GM23338 (cell line): ENCODE data around the gene STON2. TPM values are rescaled to one million over a fixed set of nuclear protein-coding genes. Genes with fewer than 3 reads are reported as not detected.

ENCODE experiments used
- ATAC-seq: fragments of 200-7000 bp; cut with Tn5 transposase; 3 replicates; pipeline ENCODE4 v1.9.1; 2020
- DNase-seq: peaks from one replicate; pipeline ENCODE4 v3.0.0-alpha.2; 2015; ENCODE audit warnings: low spot score
- H2AFZ ChIP-seq: fragments of 200-600 bp; sonication (generic); 2 replicates; pipeline ENCODE4 v1.8.0; 2016; ENCODE audit warnings: antibody characterized with exemption, mild to moderate bottlenecking, moderate library complexity
- H3F3A ChIP-seq: fragments of 200-600 bp; sonication (generic); replicated peaks from 2 replicates; pipeline ENCODE4 v1.8.0; 2017; ENCODE audit warnings: antibody characterized with exemption, mixed run types, low read depth
- H3K27ac ChIP-seq: fragments of 200-600 bp; sonication (generic); 2 replicates; pipeline ENCODE4 v1.6.1; 2016; ENCODE audit warnings: low read depth
- H3K27me3 ChIP-seq: fragments of 200-600 bp; sonication (generic); 2 replicates; pipeline ENCODE4 v1.8.0; 2016; ENCODE audit warnings: mild to moderate bottlenecking, mixed run types, moderate library complexity; ENCODE audit not compliant: insufficient read depth
- H3K36me3 ChIP-seq: fragments of 200-600 bp; sonication (generic); 2 replicates; pipeline ENCODE4 v1.8.0; 2016; ENCODE audit warnings: mild to moderate bottlenecking; ENCODE audit not compliant: insufficient read depth
- H3K4me1 ChIP-seq: fragments of 200-600 bp; sonication (generic); 2 replicates; pipeline ENCODE4 v1.8.0; 2016; ENCODE audit warnings: mild to moderate bottlenecking, moderate library complexity; ENCODE audit not compliant: insufficient read depth
- H3K4me2 ChIP-seq: fragments of 200-600 bp; sonication (generic); 2 replicates; pipeline ENCODE4 v1.7.1; 2017; ENCODE audit warnings: mixed run types
- H3K4me3 ChIP-seq: fragments of 200-600 bp; sonication (generic); 2 replicates; pipeline ENCODE4 v1.6.1; 2016; ENCODE audit warnings: mixed run types
- H3K79me2 ChIP-seq: fragments of 200-600 bp; sonication (generic); replicated peaks from 2 replicates; pipeline ENCODE4 v1.8.0; 2017; ENCODE audit warnings: mild to moderate bottlenecking; ENCODE audit not compliant: insufficient read depth
- H3K9me2 ChIP-seq: fragments of 200-600 bp; sonication (generic); 2 replicates; pipeline ENCODE4 v1.8.0; 2017; ENCODE audit not compliant: insufficient read depth
- H4K20me1 ChIP-seq: fragments of 200-600 bp; sonication (generic); replicated peaks from 2 replicates; pipeline ENCODE4 v1.8.0; 2017; ENCODE audit warnings: mild to moderate bottlenecking; ENCODE audit not compliant: insufficient read depth
- H3K27ac Mint-ChIP-seq: 2 replicates; pipeline ENCODE4 v1.8.0; 2020; ENCODE audit warnings: inconsistent platforms, mild to moderate bottlenecking, moderate library complexity, mixed read lengths
- H3K27me3 Mint-ChIP-seq: 3 replicates; pipeline ENCODE4 v1.8.0; 2022; ENCODE audit warnings: low read depth, mild to moderate bottlenecking, moderate library complexity, mixed read lengths, inconsistent platforms; ENCODE audit not compliant: insufficient read depth, poor library complexity
- H3K36me3 Mint-ChIP-seq: 3 replicates; pipeline ENCODE4 v1.8.0; 2021; ENCODE audit warnings: low read depth, mild to moderate bottlenecking, inconsistent platforms, moderate library complexity, mixed read lengths
- H3K4me1 Mint-ChIP-seq: 3 replicates; pipeline ENCODE4 v1.8.0; 2020; ENCODE audit warnings: mild to moderate bottlenecking, inconsistent platforms, mixed read lengths
- H3K4me3 Mint-ChIP-seq: 3 replicates; pipeline ENCODE4 v1.8.0; 2021; ENCODE audit warnings: moderate library complexity, mild to moderate bottlenecking, inconsistent platforms, mixed read lengths
- H3K9me3 Mint-ChIP-seq: 3 replicates; pipeline ENCODE4 v1.8.0; 2020; ENCODE audit warnings: moderate library complexity, mild to moderate bottlenecking, inconsistent platforms, mixed read lengths
- CREB1 ChIP-seq: fragments of 250-450 bp; sonication (Bioruptor Pico); IDR thresholded peaks from 2 replicates; pipeline ENCODE4 v1.5.0; 2020; ENCODE audit warnings: low read depth, mild to moderate bottlenecking, moderate library complexity
- EZH2 ChIP-seq: fragments of 200-600 bp; sonication (generic); IDR thresholded peaks from one replicate; pipeline ENCODE4 v1.8.0; 2017; ENCODE audit warnings: antibody characterized with exemption, mild to moderate bottlenecking, low read depth; ENCODE audit not compliant: unreplicated experiment
- EZH2phosphoT487 ChIP-seq: fragments of 200-600 bp; sonication (generic); IDR thresholded peaks from one replicate; pipeline ENCODE4 v1.8.1; 2018; ENCODE audit warnings: antibody characterized with exemption; ENCODE audit not compliant: unreplicated experiment
- JUNB ChIP-seq: IDR thresholded peaks from one replicate; pipeline ENCODE4 v1.6.1; 2016; ENCODE audit warnings: antibody characterized with exemption; ENCODE audit not compliant: unreplicated experiment
- POLR2AphosphoS5 ChIP-seq: IDR thresholded peaks from 2 replicates; pipeline ENCODE4 v1.6.1; 2016; ENCODE audit warnings: antibody characterized with exemption, low read depth
- STAT1 ChIP-seq: IDR thresholded peaks from one replicate; pipeline ENCODE4 v1.6.1; 2016; ENCODE audit warnings: antibody characterized with exemption; ENCODE audit not compliant: unreplicated experiment
- ZNF331 ChIP-seq: fragments of 250-450 bp; sonication (Bioruptor Pico); IDR thresholded peaks from 2 replicates; pipeline ENCODE4 v1.5.0; 2020; ENCODE audit warnings: low read depth, mild to moderate bottlenecking, moderate library complexity
- polyA plus RNA-seq: library from polyadenylated mRNA; unstranded; fragments of >200 nt; fragmentation: Nextera tagmentation; extraction: Ambion mirVana; gene quantifications from 2 replicates; pipeline ENCODE4 v1.2.1, GENCODE V29; 2016
- total RNA-seq: library from RNA; depleted of rRNA; stranded (reverse); fragments of >200 nt; shearing (Covaris generic); gene quantifications from 2 replicates; pipeline ENCODE4 v1.2.3, GENCODE V29; 2014
- TF ChIP-seq, protein P1 (sequence below): IDR thresholded peaks from one replicate; pipeline ENCODE4 v1.6.1; 2018; ENCODE audit warnings: antibody characterized with exemption; ENCODE audit not compliant: unreplicated experiment
- TF ChIP-seq, protein P2 (sequence below): IDR thresholded peaks from 2 replicates; pipeline ENCODE4 v1.6.1; 2016; ENCODE audit warnings: antibody characterized with exemption
- TF ChIP-seq, protein P3 (sequence below): fragments of 250-450 bp; sonication (Bioruptor Pico); IDR thresholded peaks from 2 replicates; pipeline ENCODE4 v1.5.0; 2020; ENCODE audit warnings: mild to moderate bottlenecking, moderate library complexity

Gene STON2
- total and polyA plus RNA-seq, 2 experiments from 2014 or later: 8.2 to 71.0 TPM

DNA sequence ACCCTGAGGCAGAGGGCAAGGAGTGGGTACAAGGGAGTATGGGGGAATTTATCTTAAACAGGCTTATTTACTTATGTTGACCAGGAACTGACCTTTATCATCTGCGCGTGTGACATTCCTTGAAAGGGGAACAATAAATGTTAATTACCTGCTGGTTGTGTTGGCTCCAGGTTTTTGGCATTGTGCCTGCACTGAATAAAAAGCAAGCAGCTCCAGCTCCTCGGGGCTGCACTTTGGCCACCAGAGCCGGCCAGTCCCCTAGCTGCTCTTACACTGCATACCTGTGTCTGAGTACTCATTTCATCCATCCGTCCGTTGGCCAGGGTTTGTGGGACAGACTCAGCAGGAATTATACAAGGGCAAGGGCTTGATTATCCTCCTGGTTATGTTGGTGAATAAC is 110.6 kb downstream of the STON2 start:
- no peak for ATAC-seq
- no peak overlapping the region for H3K4me3 Mint-ChIP-seq
- peaks cover 8% of the 10 kb centered on the region; the same call in 2 of the 3 replicates for H3K9me3 Mint-ChIP-seq
- H4K20me1 ChIP-seq: no peaks in the 10 kb centered on the region; the same call in none of the 2 replicates
- no peaks in the 10 kb centered on the region for H3K79me2 ChIP-seq
- H3K4me2 ChIP-seq: no peak overlapping the region
- H3F3A ChIP-seq: no peaks in the 10 kb centered on the region
- peaks cover 28% of the 10 kb centered on the region for H3K36me3 Mint-ChIP-seq
- H3K27ac ChIP-seq: no peak overlapping the region
- peaks cover 6% of the 10 kb centered on the region; the same call in 2 of the 3 replicates for H3K4me1 Mint-ChIP-seq
- H3K4me1 ChIP-seq: no peaks in the 10 kb centered on the region; the same call in 1 of the 2 replicates
- TF ChIP-seq CREB1 (CRISPR knock-in tag) (no peak), JUNB (no peak), STAT1 (no peak), ZNF331 (CRISPR knock-in tag) (no peak)
- TF ChIP-seq, protein P1, sequence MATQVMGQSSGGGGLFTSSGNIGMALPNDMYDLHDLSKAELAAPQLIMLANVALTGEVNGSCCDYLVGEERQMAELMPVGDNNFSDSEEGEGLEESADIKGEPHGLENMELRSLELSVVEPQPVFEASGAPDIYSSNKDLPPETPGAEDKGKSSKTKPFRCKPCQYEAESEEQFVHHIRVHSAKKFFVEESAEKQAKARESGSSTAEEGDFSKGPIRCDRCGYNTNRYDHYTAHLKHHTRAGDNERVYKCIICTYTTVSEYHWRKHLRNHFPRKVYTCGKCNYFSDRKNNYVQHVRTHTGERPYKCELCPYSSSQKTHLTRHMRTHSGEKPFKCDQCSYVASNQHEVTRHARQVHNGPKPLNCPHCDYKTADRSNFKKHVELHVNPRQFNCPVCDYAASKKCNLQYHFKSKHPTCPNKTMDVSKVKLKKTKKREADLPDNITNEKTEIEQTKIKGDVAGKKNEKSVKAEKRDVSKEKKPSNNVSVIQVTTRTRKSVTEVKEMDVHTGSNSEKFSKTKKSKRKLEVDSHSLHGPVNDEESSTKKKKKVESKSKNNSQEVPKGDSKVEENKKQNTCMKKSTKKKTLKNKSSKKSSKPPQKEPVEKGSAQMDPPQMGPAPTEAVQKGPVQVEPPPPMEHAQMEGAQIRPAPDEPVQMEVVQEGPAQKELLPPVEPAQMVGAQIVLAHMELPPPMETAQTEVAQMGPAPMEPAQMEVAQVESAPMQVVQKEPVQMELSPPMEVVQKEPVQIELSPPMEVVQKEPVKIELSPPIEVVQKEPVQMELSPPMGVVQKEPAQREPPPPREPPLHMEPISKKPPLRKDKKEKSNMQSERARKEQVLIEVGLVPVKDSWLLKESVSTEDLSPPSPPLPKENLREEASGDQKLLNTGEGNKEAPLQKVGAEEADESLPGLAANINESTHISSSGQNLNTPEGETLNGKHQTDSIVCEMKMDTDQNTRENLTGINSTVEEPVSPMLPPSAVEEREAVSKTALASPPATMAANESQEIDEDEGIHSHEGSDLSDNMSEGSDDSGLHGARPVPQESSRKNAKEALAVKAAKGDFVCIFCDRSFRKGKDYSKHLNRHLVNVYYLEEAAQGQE: no peak
- DNase-seq: no peak
- H3K9me2 ChIP-seq: no peaks in the 10 kb centered on the region; the same call in 1 of the 2 replicates
- H3K27me3 ChIP-seq: no peaks in the 10 kb centered on the region
- no peak overlapping the region for H2AFZ ChIP-seq
- H3K4me3 ChIP-seq: no peak overlapping the region
- peaks cover 6% of the 10 kb centered on the region for H3K27me3 Mint-ChIP-seq
- no peak overlapping the region for H3K27ac Mint-ChIP-seq
- no peaks in the 10 kb centered on the region for H3K36me3 ChIP-seq

DNA sequence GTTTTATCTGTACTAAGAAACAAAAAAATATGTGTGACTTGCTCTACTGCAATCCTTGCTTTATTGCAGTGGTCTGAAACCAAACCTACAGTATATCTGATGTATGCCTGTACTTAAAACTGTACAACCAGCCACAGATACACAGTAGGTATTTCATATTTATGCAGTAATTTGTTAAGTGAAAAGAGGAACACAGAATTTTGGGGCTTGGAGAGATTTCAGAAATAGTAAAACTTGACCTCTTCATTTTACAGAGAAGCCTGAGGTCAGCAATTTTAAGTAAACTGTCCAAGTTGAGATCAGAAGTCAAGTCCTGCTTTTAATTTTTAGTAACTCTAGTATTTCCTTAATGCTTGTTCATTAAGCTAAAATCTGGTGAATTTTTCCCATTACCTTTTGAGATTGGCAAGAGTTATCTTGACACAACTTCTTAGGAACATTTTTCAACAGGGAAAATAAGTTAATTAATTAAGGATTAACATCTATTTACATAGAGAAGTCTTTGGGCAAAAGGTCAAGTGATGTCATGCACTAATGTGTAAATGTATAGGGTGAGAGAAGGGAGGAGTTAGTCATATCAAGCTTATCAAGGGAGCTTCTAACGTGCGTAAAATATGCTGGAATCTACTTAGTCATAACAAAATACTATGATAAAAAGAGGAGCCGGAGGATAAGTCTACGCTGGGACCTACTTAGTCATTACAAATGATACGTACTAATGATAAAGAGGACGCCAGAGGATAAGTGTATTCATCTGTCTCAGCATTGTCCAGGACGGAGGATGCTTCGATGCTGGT is 113.4 kb downstream of the STON2 start:
- no peak for ATAC-seq
- H3K36me3 Mint-ChIP-seq: peaks cover 20% of the 10 kb centered on the region
- no peak overlapping the region for H3K27ac Mint-ChIP-seq
- TF ChIP-seq EZH2phosphoT487: no peak
- no peak for TF ChIP-seq POLR2AphosphoS5
- no peak for TF ChIP-seq EZH2
- TF ChIP-seq CREB1 (CRISPR knock-in tag): no peak
- TF ChIP-seq, protein P2, sequence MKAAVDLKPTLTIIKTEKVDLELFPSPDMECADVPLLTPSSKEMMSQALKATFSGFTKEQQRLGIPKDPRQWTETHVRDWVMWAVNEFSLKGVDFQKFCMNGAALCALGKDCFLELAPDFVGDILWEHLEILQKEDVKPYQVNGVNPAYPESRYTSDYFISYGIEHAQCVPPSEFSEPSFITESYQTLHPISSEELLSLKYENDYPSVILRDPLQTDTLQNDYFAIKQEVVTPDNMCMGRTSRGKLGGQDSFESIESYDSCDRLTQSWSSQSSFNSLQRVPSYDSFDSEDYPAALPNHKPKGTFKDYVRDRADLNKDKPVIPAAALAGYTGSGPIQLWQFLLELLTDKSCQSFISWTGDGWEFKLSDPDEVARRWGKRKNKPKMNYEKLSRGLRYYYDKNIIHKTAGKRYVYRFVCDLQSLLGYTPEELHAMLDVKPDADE: no peak
- TF ChIP-seq, protein P3, sequence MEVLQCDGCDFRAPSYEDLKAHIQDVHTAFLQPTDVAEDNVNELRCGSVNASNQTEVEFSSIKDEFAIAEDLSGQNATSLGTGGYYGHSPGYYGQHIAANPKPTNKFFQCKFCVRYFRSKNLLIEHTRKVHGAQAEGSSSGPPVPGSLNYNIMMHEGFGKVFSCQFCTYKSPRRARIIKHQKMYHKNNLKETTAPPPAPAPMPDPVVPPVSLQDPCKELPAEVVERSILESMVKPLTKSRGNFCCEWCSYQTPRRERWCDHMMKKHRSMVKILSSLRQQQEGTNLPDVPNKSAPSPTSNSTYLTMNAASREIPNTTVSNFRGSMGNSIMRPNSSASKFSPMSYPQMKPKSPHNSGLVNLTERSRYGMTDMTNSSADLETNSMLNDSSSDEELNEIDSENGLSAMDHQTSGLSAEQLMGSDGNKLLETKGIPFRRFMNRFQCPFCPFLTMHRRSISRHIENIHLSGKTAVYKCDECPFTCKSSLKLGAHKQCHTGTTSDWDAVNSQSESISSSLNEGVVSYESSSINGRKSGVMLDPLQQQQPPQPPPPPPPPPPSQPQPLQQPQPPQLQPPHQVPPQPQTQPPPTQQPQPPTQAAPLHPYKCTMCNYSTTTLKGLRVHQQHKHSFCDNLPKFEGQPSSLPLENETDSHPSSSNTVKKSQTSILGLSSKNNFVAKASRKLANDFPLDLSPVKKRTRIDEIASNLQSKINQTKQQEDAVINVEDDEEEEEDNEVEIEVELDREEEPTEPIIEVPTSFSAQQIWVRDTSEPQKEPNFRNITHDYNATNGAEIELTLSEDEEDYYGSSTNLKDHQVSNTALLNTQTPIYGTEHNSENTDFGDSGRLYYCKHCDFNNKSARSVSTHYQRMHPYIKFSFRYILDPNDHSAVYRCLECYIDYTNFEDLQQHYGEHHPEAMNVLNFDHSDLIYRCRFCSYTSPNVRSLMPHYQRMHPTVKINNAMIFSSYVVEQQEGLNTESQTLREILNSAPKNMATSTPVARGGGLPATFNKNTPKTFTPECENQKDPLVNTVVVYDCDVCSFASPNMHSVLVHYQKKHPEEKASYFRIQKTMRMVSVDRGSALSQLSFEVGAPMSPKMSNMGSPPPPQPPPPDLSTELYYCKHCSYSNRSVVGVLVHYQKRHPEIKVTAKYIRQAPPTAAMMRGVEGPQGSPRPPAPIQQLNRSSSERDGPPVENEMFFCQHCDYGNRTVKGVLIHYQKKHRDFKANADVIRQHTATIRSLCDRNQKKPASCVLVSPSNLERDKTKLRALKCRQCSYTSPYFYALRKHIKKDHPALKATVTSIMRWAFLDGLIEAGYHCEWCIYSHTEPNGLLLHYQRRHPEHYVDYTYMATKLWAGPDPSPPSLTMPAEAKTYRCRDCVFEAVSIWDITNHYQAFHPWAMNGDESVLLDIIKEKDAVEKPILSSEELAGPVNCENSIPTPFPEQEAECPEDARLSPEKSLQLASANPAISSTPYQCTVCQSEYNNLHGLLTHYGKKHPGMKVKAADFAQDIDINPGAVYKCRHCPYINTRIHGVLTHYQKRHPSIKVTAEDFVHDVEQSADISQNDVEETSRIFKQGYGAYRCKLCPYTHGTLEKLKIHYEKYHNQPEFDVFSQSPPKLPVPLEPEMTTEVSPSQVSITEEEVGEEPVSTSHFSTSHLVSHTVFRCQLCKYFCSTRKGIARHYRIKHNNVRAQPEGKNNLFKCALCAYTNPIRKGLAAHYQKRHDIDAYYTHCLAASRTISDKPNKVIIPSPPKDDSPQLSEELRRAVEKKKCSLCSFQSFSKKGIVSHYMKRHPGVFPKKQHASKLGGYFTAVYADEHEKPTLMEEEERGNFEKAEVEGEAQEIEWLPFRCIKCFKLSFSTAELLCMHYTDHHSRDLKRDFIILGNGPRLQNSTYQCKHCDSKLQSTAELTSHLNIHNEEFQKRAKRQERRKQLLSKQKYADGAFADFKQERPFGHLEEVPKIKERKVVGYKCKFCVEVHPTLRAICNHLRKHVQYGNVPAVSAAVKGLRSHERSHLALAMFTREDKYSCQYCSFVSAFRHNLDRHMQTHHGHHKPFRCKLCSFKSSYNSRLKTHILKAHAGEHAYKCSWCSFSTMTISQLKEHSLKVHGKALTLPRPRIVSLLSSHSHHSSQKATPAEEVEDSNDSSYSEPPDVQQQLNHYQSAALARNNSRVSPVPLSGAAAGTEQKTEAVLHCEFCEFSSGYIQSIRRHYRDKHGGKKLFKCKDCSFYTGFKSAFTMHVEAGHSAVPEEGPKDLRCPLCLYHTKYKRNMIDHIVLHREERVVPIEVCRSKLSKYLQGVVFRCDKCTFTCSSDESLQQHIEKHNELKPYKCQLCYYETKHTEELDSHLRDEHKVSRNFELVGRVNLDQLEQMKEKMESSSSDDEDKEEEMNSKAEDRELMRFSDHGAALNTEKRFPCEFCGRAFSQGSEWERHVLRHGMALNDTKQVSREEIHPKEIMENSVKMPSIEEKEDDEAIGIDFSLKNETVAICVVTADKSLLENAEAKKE (CRISPR knock-in tag): no peak

More for the DNA sequence above, 113.4 kb downstream of the STON2 start:
- H3K4me3 Mint-ChIP-seq: no peak overlapping the region
- peaks cover 22% of the 10 kb centered on the region; the same call in 2 of the 3 replicates for H3K4me1 Mint-ChIP-seq
- Histone ChIP-seq H3K4me3 (no peak overlapping the region), H3K4me2 (no peak overlapping the region), H3K36me3 (no peaks in the 10 kb centered on the region), H2AFZ (no peak overlapping the region), H3K4me1 (peaks cover 10% of the 10 kb centered on the region), H4K20me1 (no peaks in the 10 kb centered on the region; the same call in 1 of the 2 replicates), H3F3A (no peaks in the 10 kb centered on the region), H3K27ac (no peak overlapping the region), H3K27me3 (no peaks in the 10 kb centered on the region), H3K79me2 (no peaks in the 10 kb centered on the region), H3K9me2 (no peaks in the 10 kb centered on the region; the same call in 1 of the 2 replicates)
- H3K9me3 Mint-ChIP-seq: peaks cover 8% of the 10 kb centered on the region; the same call in 2 of the 3 replicates
- peaks cover 6% of the 10 kb centered on the region for H3K27me3 Mint-ChIP-seq
- no peak for DNase-seq
